ENCODE results near the gene SLC5A11. TPM values are rescaled to one million over a fixed set of nuclear protein-coding genes. Genes with fewer than 3 reads are reported as not detected.

The SLC5A11 gene, protein sequence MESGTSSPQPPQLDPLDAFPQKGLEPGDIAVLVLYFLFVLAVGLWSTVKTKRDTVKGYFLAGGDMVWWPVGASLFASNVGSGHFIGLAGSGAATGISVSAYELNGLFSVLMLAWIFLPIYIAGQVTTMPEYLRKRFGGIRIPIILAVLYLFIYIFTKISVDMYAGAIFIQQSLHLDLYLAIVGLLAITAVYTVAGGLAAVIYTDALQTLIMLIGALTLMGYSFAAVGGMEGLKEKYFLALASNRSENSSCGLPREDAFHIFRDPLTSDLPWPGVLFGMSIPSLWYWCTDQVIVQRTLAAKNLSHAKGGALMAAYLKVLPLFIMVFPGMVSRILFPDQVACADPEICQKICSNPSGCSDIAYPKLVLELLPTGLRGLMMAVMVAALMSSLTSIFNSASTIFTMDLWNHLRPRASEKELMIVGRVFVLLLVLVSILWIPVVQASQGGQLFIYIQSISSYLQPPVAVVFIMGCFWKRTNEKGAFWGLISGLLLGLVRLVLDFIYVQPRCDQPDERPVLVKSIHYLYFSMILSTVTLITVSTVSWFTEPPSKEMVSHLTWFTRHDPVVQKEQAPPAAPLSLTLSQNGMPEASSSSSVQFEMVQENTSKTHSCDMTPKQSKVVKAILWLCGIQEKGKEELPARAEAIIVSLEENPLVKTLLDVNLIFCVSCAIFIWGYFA
- total RNA-seq, result 0.14 TPM in 1 of 2 replicates, not detected in the other

DNA sequence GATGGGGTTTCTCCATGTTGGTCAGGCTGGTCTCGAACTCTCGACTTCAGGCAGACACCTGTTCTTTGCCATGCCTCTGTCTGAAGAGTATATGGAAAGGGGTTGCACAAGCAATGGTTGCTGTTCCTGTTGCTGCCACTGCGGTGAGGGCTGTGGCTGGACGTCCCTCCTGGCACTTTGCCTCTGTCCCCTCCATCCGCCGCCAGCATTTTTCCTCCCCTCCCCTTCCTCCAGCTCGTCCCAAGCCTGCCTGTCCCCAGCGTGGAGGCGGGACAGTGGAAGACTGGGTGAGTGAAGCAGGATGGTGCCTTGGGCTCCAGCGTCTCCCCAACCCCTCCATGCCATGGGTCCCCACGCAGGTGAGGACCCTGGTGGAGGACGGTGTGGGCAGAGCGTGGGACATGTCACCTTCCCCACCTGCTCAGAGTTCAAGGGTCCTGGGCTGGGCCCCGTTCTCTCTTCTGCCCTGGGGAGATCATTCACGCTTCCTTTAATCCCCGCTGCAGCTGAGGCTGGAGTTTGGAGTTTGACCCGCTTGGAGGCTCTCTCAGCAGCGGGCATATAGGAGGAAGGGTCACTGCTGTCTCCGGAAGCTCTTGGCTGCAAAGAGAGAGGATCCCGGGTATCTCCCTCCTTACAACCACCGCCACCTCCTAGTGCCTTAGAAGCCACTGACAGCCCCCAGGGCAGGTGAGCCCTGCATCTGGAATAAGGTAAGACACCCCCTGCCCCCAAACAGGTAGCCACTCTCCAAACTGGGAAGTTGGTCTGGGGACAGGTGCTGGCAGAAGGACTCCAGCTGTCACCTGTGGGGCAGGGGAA, at the start of gene SLC5A11:
SLC5A11 (plus strand) TSS at position 238 of the 822 bp plus-strand sequence. CDS start 12,681 bp downstream, outside the sequence.

Other genes with a start within 250 kb of the SLC5A11 start
- 35.0 and 45.5 TPM in 2 replicates for gene TNRC6A, start 116.3 kb upstream of the SLC5A11 start, total RNA-seq
- gene ARHGAP17, start 169.4 kb downstream of the SLC5A11 start, total RNA-seq, result 43.7 and 49.9 TPM in 2 replicates

All from placental pericyte (primary cell).